H1 (cell line): Measurements from ENCODE around the gene KLHL24.

Experiments
- POLR2A ChIP-seq, 2 experiments: IDR thresholded peaks; 1 replicate in 1 of 2; 2 replicates in 1 of 2; pipeline ENCODE4 v1.6.1; 2011; ENCODE audit warnings: low read depth in 2 of 2, low read length in 2 of 2, mild to moderate bottlenecking in 2 of 2; ENCODE audit errors: control extremely low read depth in 1 of 2
- TF ChIP-seq, protein P1 (sequence below), 3 experiments: IDR thresholded peaks; 1 replicate in 2 of 3; 2 replicates in 1 of 3; pipeline versions ENCODE4 v1.5.1 to v1.6.1; 2011; ENCODE audit warnings: low read length in 3 of 3, mild to moderate bottlenecking in 3 of 3, inconsistent platforms in 2 of 3, low read depth in 1 of 3, moderate library complexity in 1 of 3; ENCODE audit not compliant: insufficient read depth in 1 of 3; ENCODE audit errors: control extremely low read depth in 1 of 3

DNA sequence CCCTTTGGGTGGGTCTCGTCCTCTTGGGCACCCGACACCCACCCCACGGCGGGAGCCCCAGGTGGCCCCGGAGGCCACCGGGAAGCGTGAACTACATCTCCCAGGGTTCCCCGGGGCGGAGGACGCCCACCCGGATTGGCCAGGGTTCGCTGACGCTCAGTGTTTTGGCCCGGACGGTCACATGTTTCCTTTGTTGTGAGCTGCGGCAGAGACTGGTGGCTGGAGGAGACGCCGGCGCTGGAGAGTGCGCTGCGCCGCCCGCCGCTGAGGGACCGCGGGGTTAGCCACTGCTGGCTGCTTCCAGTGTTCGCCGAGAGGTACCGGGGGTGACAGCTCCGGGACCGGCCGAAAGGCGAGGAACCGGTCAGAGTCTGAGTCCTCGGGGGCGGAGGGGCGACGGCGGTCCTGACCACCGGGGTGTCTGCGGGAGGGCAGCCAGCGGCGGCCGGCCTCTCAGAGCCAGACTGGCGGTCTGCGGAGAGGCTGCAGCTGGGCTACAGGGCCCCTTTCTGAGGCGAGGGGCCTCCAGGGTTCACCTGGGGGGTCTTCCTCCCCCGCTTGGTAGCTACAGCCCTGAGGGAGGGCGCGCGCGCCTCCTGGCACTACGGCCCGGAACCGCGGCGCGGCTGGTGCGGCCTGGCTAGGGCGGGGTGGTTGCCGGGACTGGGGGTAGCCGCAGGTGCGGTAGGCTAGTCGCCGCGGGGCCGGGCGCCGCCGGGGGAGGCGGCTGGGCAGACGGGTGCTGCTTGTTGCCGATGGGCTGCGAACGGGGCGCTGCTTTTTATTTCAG lies at the start of gene KLHL24:
- TF ChIP-seq, protein P1, sequence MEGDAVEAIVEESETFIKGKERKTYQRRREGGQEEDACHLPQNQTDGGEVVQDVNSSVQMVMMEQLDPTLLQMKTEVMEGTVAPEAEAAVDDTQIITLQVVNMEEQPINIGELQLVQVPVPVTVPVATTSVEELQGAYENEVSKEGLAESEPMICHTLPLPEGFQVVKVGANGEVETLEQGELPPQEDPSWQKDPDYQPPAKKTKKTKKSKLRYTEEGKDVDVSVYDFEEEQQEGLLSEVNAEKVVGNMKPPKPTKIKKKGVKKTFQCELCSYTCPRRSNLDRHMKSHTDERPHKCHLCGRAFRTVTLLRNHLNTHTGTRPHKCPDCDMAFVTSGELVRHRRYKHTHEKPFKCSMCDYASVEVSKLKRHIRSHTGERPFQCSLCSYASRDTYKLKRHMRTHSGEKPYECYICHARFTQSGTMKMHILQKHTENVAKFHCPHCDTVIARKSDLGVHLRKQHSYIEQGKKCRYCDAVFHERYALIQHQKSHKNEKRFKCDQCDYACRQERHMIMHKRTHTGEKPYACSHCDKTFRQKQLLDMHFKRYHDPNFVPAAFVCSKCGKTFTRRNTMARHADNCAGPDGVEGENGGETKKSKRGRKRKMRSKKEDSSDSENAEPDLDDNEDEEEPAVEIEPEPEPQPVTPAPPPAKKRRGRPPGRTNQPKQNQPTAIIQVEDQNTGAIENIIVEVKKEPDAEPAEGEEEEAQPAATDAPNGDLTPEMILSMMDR (IDR thresholded peaks at IDR 0.05; ENCODE audit: control extremely low read depth in 1 of 3, insufficient read depth in 1 of 3, low read depth in 1 of 3, low read length in 3 of 3) = no peak
- TF ChIP-seq POLR2A (IDR thresholded peaks at IDR 0.05; ENCODE audit: control extremely low read depth in 1 of 2, low read depth in 2 of 2, low read length in 2 of 2) = peak; percentile 84 to 93
